PC-3 (cell line): ENCODE data around the gene NUDT3.

Experiments
- EZH2 ChIP-seq: fragments of 300-600 bp; sonication (generic); IDR thresholded peaks from one replicate; pipeline ENCODE4 v1.6.1; 2017; ENCODE audit warnings: antibody characterized with exemption, mild to moderate bottlenecking, low read length; ENCODE audit not compliant: unreplicated experiment
- EZH2phosphoT487 ChIP-seq: fragments of 300-600 bp; sonication (generic); IDR thresholded peaks from 2 replicates; pipeline ENCODE4 v1.6.1; 2018; ENCODE audit warnings: mild to moderate bottlenecking, antibody characterized with exemption, low read length, borderline replicate concordance
- TF ChIP-seq, protein P1 (sequence below): fragments of 300-600 bp; sonication (generic); conservative IDR thresholded peaks from 2 replicates; pipeline ENCODE4 v1.5.1; 2017; ENCODE audit warnings: antibody characterized with exemption, low read depth, mild to moderate bottlenecking, low read length

- TF ChIP-seq, protein P1, sequence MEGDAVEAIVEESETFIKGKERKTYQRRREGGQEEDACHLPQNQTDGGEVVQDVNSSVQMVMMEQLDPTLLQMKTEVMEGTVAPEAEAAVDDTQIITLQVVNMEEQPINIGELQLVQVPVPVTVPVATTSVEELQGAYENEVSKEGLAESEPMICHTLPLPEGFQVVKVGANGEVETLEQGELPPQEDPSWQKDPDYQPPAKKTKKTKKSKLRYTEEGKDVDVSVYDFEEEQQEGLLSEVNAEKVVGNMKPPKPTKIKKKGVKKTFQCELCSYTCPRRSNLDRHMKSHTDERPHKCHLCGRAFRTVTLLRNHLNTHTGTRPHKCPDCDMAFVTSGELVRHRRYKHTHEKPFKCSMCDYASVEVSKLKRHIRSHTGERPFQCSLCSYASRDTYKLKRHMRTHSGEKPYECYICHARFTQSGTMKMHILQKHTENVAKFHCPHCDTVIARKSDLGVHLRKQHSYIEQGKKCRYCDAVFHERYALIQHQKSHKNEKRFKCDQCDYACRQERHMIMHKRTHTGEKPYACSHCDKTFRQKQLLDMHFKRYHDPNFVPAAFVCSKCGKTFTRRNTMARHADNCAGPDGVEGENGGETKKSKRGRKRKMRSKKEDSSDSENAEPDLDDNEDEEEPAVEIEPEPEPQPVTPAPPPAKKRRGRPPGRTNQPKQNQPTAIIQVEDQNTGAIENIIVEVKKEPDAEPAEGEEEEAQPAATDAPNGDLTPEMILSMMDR, result no peak
- no peak for TF ChIP-seq EZH2phosphoT487
- TF ChIP-seq EZH2, result no peak
These were observed 69.2 kb downstream of the NUDT3 start for GRCh38 chr6:34323300-34323699.
